NCI-H2029 treated with DMSO at 0.1 percent for 48 hours (cell line): Measurements from ENCODE around the gene CEP135.
"Not testable (repeated sequence)": the region's sequence is repeated elsewhere in the genome, so short reads cannot be mapped to it uniquely, and the experiment has no call there.

ENCODE experiments used
- DNase-seq: peaks from one replicate; lab custom pipeline; 2025; lab: John Stamatoyannopoulos, UW

The CEP135 gene

GRCh38 chr4:56008206-56008605 is 59.5 kb downstream of the CEP135 start:
- DNase-seq, result no peak

- no peak for DNase-seq
Measured at GRCh38 chr4:56026596-56026995, 77.9 kb downstream of the CEP135 start.

GRCh38 chr4:56028165-56028564 is 79.4 kb downstream of the CEP135 start:
- no peak for DNase-seq

- no peak for DNase-seq
Measured at GRCh38 chr4:56038487-56039162, 89.9 kb downstream of the CEP135 start.

GRCh38 chr4:56040842-56041241 is 92.1 kb downstream of the CEP135 start:
- DNase-seq, result no peak

GRCh38 chr4:56042225-56042624 is 93.5 kb downstream of the CEP135 start:
- DNase-seq, result no peak

- no peak for DNase-seq
Measured at GRCh38 chr4:56048383-56048701, 99.6 kb downstream of the CEP135 start.

GRCh38 chr4:56048702-56049431 is 100.1 kb downstream of the CEP135 start:
- no peak for DNase-seq

GRCh38 chr4:56050625-56051024 is 101.9 kb downstream of the CEP135 start:
- DNase-seq, result no peak

- DNase-seq, result no peak
Measured at GRCh38 chr4:56051029-56051709, 102.4 kb downstream of the CEP135 start.

- no peak for DNase-seq
Measured at GRCh38 chr4:56051710-56052075, 102.9 kb downstream of the CEP135 start.

- no peak for DNase-seq
Measured at GRCh38 chr4:56052481-56052880, 103.7 kb downstream of the CEP135 start.

- DNase-seq, result no peak
Measured at GRCh38 chr4:56052966-56053365, 104.2 kb downstream of the CEP135 start.

- no peak for DNase-seq
Measured at GRCh38 chr4:56055027-56055977, 106.6 kb downstream of the CEP135 start.

- DNase-seq, result no peak
Measured at GRCh38 chr4:56055991-56056390, 107.2 kb downstream of the CEP135 start.

GRCh38 chr4:56058555-56058954 is 109.8 kb downstream of the CEP135 start:
- DNase-seq, result no peak

- no peak for DNase-seq
Measured at GRCh38 chr4:56060036-56060435, 111.3 kb downstream of the CEP135 start.

GRCh38 chr4:56062106-56062505 is 113.4 kb downstream of the CEP135 start:
- DNase-seq, result no peak

- no peak for DNase-seq
Measured at GRCh38 chr4:56062526-56063145, 113.9 kb downstream of the CEP135 start.

- DNase-seq, result no peak
Measured at GRCh38 chr4:56066493-56066892, 117.7 kb downstream of the CEP135 start.

- DNase-seq, result no peak
Measured at GRCh38 chr4:56067826-56068225, 119.1 kb downstream of the CEP135 start.

- DNase-seq, result not testable (repeated sequence)
Measured at GRCh38 chr4:56072730-56073129, 124.0 kb downstream of the CEP135 start.
